SH-SY5Y (cell line): ENCODE results near the gene CXCL3.

Experiments used
- GATA2 ChIP-seq: IDR thresholded peaks from 2 replicates; pipeline ENCODE4 v1.6.1; 2011; ENCODE audit warnings: mild to moderate bottlenecking, low read depth, low read length
- GATA3 ChIP-seq: IDR thresholded peaks from 2 replicates; pipeline ENCODE4 v1.6.1; 2011; ENCODE audit warnings: low read depth, mild to moderate bottlenecking, low read length, moderate library complexity

Gene CXCL3

DNA sequence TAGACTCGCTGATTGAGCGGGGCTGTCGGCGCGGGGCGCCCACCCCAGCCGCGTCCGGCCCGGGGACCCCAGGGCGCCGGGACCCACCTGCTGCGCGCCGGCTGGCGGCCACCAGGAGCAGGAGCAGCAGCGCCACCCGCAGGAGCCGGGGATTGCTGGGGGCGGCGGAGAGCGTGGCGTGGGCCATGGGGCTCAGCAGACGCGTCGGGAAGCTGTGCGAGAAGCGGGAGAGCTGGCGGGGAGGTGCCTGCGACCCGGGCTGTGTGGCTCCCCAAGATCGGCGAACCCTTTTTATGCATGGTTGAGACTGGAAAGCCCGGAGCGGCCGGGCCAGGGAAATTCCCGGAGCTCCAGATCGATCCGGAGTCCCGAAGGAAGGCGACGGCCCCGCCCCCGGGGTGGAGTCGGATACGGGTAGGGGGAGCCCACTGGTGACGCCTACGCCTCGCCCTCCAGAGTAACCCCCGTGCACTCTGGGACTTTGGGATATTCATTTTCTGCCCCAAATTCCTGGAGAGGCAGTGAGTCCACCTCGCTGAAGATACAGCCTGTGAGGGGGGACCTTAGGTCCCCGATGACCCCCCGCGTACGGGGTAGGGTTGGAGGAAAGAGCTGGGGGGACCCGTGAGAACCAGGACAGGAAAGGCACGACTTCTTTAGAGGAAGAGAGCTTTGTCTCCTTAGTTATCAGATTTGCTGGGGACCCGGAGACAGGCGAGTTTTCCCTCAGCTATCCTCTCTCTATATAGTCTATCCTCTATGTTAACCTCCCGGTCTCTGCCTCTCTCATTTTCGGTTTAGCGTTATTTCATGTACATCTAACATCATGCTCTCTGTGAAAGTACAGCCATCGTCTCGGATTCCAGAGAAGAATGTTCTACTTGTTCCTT lies at the start of gene CXCL3:
Gene CXCL3 (minus strand): TSS at position 265 of the 890 bp plus-strand sequence. CDS start 78 bp downstream, at position 187.
- TF ChIP-seq GATA2 (no peak), GATA3 (no peak)

DNA sequence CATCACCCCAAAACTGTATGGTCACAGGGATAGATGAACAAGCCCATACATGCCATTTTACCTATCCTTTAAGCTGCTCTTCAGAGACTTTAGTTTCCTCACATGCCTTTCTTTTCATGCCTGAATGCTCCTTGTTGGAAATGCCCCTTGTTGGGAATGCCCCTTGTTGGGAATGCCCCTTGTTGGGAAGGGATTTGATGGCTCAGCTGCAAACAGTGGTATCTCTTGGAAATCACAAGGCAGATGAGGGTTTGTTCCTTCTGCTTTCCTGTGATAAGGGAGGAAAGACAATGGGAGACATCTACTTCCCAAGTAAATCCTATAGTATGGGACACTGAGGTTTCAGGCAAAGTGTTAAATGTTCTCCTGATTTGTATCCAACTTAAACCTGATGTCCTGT lies 49.0 kb upstream of the CXCL3 start:
- TF ChIP-seq GATA2 (no peak), GATA3 (no peak)

DNA sequence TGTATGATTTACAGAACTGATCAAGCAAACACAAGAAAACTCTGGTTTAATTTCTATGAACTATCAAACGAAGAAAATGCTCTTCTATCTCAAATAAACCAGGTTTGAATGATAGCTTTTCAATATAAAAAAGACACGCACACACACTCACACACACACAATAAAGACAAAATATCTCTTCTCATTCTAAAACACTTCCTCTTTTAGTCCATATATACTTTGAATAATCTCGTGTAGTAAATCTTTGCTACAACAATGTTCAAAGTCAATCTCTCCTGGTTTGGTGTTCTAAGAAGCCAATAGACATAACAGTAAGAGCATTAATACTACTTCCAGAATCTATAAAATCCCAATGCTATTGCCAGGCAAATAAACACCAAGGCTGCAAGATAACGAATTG lies 47.2 kb upstream of the CXCL3 start:
- TF ChIP-seq GATA3, result no peak
- no peak for TF ChIP-seq GATA2

DNA sequence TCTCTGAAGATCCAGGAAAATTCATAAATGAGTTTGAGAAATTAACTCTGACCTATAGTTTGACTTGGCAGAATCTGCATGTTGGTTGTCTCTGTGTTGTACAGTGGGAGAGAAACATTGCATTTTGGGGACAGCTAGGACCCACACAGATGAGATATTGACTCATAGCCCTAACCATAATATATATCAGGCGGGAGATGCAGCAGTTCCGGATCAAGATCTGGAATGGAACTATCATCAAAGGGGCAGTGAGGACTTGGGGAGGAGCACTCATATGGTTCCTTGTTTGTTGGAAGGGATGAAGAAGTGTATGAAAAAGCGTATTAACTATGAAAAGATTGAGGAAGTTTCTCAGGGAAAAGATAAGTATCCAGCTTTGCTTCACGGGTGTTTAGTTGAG lies 46.5 kb upstream of the CXCL3 start:
- TF ChIP-seq GATA3 (no peak), GATA2 (no peak)

DNA sequence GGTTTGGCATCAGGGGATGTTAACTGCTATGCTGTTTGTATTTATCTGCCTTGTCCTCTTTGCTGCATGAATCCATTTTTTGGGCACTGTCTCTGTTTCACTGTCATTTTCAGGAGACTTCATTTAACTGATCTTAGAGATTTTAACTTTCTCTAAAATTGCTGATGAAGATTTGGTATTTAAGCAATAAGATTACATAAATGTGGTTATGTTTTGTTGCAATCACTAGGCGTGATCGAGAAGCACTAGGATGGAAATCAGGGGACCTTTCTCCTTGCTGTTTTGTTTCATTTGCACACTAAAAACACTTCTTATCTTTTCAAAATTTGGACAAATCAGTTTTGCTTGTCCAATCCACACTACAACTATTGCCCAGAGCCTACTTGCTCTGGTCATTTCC lies 45.1 kb upstream of the CXCL3 start:
- TF ChIP-seq GATA2, result no peak
- TF ChIP-seq GATA3, result no peak

DNA sequence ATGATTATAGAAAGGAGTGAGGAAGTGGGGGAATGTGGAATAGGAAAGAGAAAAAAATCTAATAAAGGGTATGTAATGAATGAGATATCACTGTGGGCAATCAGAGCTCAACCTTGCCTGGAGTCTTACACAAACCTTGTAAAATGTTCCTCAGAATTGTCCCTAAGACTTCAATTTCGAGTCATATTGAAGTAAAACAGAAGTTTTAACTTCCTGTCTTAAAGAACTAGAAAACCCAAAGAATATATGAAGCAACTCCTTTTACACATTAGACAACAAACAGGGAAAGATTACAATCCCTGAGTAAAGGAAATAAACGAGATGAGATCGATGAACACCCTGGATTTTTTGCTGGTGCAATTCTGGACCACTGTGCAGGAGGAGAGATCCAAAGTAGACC lies 42.5 kb upstream of the CXCL3 start:
- TF ChIP-seq GATA2 (no peak), GATA3 (no peak)

DNA sequence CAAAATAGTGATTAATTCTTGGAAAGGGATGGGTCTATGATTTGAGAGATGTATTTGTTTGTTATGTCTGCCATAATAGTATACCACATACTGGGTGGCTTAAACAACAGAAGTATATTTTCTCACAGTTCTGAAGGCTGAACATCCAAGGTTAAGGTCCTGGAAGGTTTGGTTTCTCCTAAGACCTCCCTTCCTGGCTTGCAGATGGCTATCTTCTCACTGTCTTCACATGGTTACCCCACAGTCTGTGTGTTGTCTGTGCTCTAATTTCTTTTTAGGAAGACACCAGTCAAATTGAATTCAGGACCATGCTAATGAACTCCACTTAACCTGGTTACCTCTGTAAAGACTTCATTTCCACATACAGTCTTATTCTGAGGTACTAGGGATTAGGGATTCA lies 34.9 kb upstream of the CXCL3 start:
- TF ChIP-seq GATA3, result no peak
- TF ChIP-seq GATA2, result no peak

DNA sequence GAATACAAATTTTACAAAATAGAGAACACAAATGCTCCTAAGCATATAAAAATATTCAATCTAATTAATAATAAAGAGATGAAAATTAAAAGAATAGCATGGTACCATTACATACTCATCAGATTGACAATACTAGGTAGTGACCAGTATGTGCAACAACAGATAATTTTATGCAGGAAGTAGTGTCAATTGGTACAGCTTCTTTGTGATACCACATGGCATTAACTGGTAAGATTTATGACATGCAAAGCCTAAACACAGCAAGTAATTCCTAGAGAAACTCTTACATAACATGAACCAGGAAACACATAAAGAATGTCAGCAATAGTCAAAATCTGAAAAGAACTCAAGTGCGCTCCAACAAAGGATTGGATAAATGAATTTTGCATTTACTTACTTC lies 34.2 kb upstream of the CXCL3 start:
- TF ChIP-seq GATA2 (no peak), GATA3 (no peak)

DNA sequence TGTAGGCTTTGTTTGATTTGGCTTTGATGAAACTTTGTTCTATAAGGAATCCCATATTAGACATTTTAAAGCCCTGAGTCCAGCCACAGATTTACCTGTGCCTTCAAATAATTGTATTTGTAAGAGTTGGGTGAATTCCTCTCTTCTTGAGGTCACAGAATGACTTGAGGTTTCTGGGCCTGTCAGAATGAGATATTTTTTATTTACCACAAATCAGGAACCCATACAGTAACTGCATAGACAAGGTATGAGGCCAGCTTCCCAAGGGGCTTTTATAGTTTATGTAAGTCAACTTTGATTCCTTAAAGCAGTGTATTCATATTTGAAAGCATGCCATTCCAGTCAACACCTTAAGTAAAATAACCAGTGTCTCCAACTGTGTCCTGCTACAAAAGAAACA lies 29.1 kb upstream of the CXCL3 start:
- TF ChIP-seq GATA3 (no peak), GATA2 (no peak)

DNA sequence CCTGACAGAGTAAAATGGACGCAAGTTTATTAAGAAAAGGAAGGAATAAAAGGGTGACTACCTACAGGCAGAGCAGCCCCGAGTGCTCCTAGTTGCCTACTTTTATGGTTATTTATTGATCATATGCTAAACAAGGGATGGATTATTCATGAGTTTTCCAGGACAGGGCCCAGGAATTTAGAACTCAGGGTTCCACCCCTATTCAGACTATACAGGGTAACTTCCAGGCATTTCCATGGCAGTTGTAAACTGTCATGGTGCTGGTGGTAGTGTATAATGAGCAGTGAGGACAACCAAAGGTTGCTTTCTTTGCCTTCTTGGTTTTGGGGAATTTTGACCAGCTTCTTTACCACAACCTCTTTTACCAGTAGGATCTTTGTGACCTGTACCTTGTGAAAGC lies 27.7 kb upstream of the CXCL3 start:
- TF ChIP-seq GATA2 (no peak), GATA3 (no peak)

DNA sequence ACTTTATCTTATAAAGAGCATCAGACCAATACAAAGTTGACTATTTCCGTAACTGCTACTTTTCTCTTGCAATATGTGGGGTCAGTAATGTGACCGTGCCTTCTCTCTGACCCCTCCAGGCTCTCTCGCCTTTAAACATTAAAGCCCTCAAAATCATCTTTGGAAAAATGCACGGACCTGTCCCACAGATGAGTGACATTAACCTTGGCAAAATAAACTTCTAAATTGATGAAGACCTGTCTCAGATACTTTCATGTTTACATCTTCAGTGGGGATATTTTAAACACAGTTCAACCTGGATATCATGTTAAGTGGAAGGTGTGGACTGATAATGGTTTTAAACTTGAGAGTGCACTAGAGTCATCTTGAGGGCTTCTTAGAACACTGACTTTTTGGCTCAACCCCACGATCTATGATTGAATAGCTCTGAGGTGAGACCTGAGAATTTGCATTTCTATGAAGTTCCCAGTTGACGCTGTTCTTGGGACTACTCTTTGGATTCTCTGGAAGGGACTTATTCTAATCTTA lies 26.7 kb upstream of the CXCL3 start:
- no peak for TF ChIP-seq GATA2
- TF ChIP-seq GATA3, result no peak

DNA sequence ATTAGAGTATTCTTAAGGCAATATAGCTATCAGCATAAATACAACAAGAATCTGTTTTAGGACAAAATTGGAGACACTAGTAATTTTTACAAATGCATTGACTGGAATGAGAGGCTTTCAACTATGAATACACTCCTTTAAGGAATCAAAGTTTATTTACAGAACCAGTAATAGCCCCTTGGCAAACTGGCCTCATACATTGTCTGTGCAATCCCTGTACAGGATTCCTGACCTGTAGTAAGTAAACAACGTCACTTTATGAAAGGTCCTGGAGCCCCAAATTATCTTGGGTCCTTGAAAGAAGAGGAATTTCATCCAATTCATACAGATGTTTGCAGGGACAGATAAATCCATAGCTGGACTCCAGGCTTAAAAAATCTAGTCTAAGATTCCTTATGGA lies 25.4 kb upstream of the CXCL3 start:
- TF ChIP-seq GATA3 (no peak), GATA2 (no peak)

DNA sequence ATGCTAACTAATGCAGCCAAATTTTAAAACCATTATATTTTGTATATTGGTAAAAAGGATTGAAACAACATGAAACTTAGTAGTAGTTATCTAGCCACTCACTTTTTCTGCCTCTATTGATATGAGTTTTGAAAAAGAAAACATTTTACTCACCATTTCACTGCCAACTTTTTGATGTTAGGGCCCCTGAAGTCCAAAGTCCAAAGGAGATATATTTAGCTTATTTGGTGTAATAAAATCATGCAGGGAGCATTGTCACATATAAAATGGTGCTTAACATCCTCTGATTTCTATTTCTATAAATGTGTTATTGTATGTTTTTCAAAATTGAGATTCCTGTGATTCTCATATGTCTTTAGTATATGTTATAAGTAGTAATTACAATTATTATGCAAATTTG lies 24.5 kb upstream of the CXCL3 start:
- TF ChIP-seq GATA2 (no peak), GATA3 (no peak)

DNA sequence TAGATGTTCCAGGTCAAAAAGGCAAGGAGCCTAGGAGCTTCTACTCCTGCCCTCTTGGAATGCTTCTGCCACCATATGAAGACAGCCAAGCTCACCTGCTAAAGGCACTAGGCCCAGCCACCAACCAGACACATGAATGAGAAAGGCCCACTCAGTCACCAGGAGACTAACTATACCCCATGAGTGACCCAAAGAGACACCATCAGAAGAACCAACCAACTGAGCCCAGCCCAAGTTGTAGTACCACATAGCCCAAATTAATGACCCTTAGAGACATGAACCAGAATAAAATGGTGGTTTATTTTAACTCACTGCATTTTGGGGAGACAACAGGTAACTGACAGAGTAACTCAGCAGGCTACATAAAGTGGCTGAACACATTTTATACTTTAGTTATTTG lies 22.9 kb upstream of the CXCL3 start:
- no peak for TF ChIP-seq GATA2
- TF ChIP-seq GATA3, result no peak

DNA sequence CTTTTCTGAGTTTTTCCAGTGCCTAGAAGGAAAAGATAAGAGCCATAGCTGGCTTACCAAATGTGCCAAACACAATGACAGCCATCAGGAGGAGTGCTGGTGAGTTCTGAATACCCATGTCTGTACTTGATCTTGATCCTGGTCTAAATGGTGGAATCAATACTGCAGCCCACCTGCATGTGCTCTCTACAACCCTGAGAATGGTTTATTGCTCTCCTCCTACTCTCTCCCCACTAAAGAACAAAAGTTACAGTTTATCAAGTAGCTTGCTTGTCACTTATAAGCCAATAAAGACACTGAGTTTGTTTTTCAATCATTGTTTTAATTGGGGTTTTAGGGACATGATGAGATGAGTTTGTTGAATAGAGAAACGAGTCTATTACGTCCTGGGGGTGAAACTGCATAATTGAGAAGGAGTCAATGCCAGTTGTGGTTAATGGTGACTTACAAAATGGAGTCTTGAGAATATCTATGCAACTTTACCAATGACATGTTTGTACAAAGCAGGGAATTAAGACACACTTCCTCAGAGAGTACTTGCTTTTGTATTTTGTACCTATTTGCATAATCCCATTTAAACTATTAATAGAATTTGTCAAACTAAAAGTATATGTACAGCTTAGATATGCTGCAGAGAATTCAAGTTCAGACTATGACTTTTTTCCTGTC lies 20.8 kb upstream of the CXCL3 start:
- no peak for TF ChIP-seq GATA3
- no peak for TF ChIP-seq GATA2
